Measurements from ENCODE around the gene MAL. TPM values are rescaled to one million over a fixed set of nuclear protein-coding genes. Genes with fewer than 3 reads are reported as not detected.

MAL gene
- total and polyA plus RNA-seq, 8 donors: 3.2 to 198 (median 26.9) TPM

- no peak overlapping the region for H3K4me3 ChIP-seq
Observed at GRCh38 chr2:94984964-94985575, 40.4 kb upstream of the MAL start.

GRCh38 chr2:94985636-94986035, 39.9 kb upstream of the MAL start:
- peaks cover 0 to 55% (median 12%) of the 10 kb centered on the region in 3 donors for H3K27me3 ChIP-seq
- no peaks in the 10 kb centered on the region for H3K4me1 ChIP-seq
- no peak overlapping the region for H3K27ac ChIP-seq
- no peaks in the 10 kb centered on the region for H3K9me3 ChIP-seq
- no peak for DNase-seq
- no peaks in the 10 kb centered on the region for H3K36me3 ChIP-seq
- intact Hi-C loops (cut with DNase I; ENCODE audit: low total_unique reads): no loop called here
- 72 to 86% (median 81%) methylated on average over 5 of the region's 5 CpGs for WGBS, 5 donors
- H3K4me3 ChIP-seq: no peak overlapping the region
- no peak for TF ChIP-seq CTCF (IDR thresholded peaks at IDR 0.05)
- TF ChIP-seq POLR2AphosphoS5 (IDR thresholded peaks at IDR 0.05): no peak
- no peak for TF ChIP-seq POLR2A (IDR thresholded peaks at IDR 0.05)

More at GRCh38 chr2:94984964-94985575, 40.4 kb upstream of the MAL start:
- no peak for DNase-seq
- no peaks in the 10 kb centered on the region for H3K4me1 ChIP-seq
- intact Hi-C loops (cut with DNase I; ENCODE audit: low total_unique reads): no loop called here
- WGBS, 5 donors: 45 to 52% (median 47%) methylated on average over 8 to 9 of the region's 9 CpGs
- H3K9me3 ChIP-seq: no peaks in the 10 kb centered on the region
- no peak overlapping the region for H3K27ac ChIP-seq
- no peaks in the 10 kb centered on the region for H3K36me3 ChIP-seq
- peaks cover 0 to 58% (median 12%) of the 10 kb centered on the region in 3 donors for H3K27me3 ChIP-seq
- no peak for TF ChIP-seq POLR2AphosphoS5 (IDR thresholded peaks at IDR 0.05)
- no peak for TF ChIP-seq EP300 (IDR thresholded peaks at IDR 0.05)
- no peak for TF ChIP-seq POLR2A (IDR thresholded peaks at IDR 0.05)
- no peak for TF ChIP-seq CTCF (IDR thresholded peaks at IDR 0.05)

- H3K27ac ChIP-seq: no peak overlapping the region
- no peak overlapping the region for H3K4me3 ChIP-seq
- 49 to 63% (median 56%) methylated on average over 3 of the region's 3 CpGs for WGBS, 5 donors
- H3K4me1 ChIP-seq: no peaks in the 10 kb centered on the region
- intact Hi-C loops (cut with DNase I; ENCODE audit: low total_unique reads): no loop called here
- TF ChIP-seq CTCF (IDR thresholded peaks at IDR 0.05) (peak in 4 of 7 experiments; percentile 55 to 58 (median 58)), POLR2AphosphoS5 (IDR thresholded peaks at IDR 0.05) (no peak)
- H3K9me3 ChIP-seq: no peaks in the 10 kb centered on the region
- H3K36me3 ChIP-seq: no peaks in the 10 kb centered on the region
- DNase-seq: peak; percentile 70 to 84
- H3K27me3 ChIP-seq: peaks cover 0 to 47% (median 12%) of the 10 kb centered on the region in 3 donors
Observed at GRCh38 chr2:94986392-94986963, 39.0 kb upstream of the MAL start.

GRCh38 chr2:94987074-94988020, 38.2 kb upstream of the MAL start:
- Histone ChIP-seq H3K4me1 (no peaks in the 10 kb centered on the region), H3K9me3 (no peaks in the 10 kb centered on the region), H3K4me3 (no peak overlapping the region), H3K36me3 (no peaks in the 10 kb centered on the region), H3K27me3 (peaks cover 0 to 47% (median 12%) of the 10 kb centered on the region in 3 donors), H3K27ac (no peak overlapping the region)
- DNase-seq: no peak
- intact Hi-C loops (cut with DNase I; ENCODE audit: low total_unique reads): no loop called here
- WGBS, 5 donors: 76 to 84% (median 80%) methylated on average over 15 of the region's 15 CpGs
- TF ChIP-seq CTCF (IDR thresholded peaks at IDR 0.05): no peak
- TF ChIP-seq EP300 (IDR thresholded peaks at IDR 0.05): no peak
- no peak for TF ChIP-seq POLR2A (IDR thresholded peaks at IDR 0.05)
- TF ChIP-seq POLR2AphosphoS5 (IDR thresholded peaks at IDR 0.05): no peak

All from stomach (tissue), 9 donors.